Loucy (cell line): ENCODE measurements around the gene BSN.

Experiments used
- H2AFZ ChIP-seq: fragments of 200-600 bp; sonication (generic); 2 replicates; pipeline ENCODE4 v1.6.0; 2016; ENCODE audit warnings: antibody characterized with exemption, mild to moderate bottlenecking, low read length, moderate library complexity
- H3F3A ChIP-seq: fragments of 200-600 bp; 2 replicates; pipeline ENCODE4 v1.6.0; 2016; ENCODE audit warnings: antibody characterized with exemption, low read depth, mild to moderate bottlenecking
- H3K27me3 ChIP-seq: fragments of 200-600 bp; sonication (generic); 2 replicates; pipeline ENCODE4 v1.6.1; 2014; ENCODE audit warnings: low read length, mild to moderate bottlenecking; ENCODE audit not compliant: insufficient read depth, poor library complexity, severe bottlenecking
- H3K36me3 ChIP-seq: fragments of 200-600 bp; sonication (generic); 2 replicates; pipeline ENCODE4 v1.6.1; 2016; ENCODE audit warnings: low read length; ENCODE audit not compliant: insufficient read depth
- H3K4me1 ChIP-seq: fragments of 200-600 bp; sonication (generic); 2 replicates; pipeline ENCODE4 v1.5.1; 2014; ENCODE audit warnings: low read length, mild to moderate bottlenecking; ENCODE audit not compliant: insufficient read depth, poor library complexity, severe bottlenecking
- H3K4me2 ChIP-seq: fragments of 200-600 bp; sonication (generic); 2 replicates; pipeline ENCODE4 v1.6.0; 2014; ENCODE audit warnings: antibody characterized with exemption, low read length, low read depth, mild to moderate bottlenecking; ENCODE audit not compliant: poor library complexity, severe bottlenecking
- H3K4me3 ChIP-seq: fragments of 200-600 bp; sonication (generic); 2 replicates; pipeline ENCODE4 v1.5.1; 2014; ENCODE audit warnings: low read length, mild to moderate bottlenecking, mixed read lengths; ENCODE audit not compliant: poor library complexity, severe bottlenecking
- H3K79me2 ChIP-seq: fragments of 200-600 bp; sonication (generic); 2 replicates; pipeline ENCODE4 v1.6.1; 2014; ENCODE audit warnings: low read length; ENCODE audit not compliant: insufficient read depth
- H3K9ac ChIP-seq: fragments of 200-600 bp; sonication (generic); 2 replicates; pipeline ENCODE4 v1.6.0; 2014; ENCODE audit warnings: mild to moderate bottlenecking, low read depth, low read length, moderate library complexity; ENCODE audit not compliant: poor library complexity, severe bottlenecking
- H3K9me2 ChIP-seq: fragments of 200-600 bp; sonication (generic); replicated peaks from 2 replicates; pipeline ENCODE4 v1.6.1; 2016; ENCODE audit warnings: low read depth, low read length, mixed read lengths
- H3K9me3 ChIP-seq: fragments of 200-600 bp; sonication (generic); 2 replicates; pipeline ENCODE4 v1.6.1; 2014; ENCODE audit warnings: mild to moderate bottlenecking, antibody characterized with exemption, low read length, low read depth; ENCODE audit not compliant: insufficient read depth
- H4K20me1 ChIP-seq: fragments of 200-600 bp; sonication (generic); 2 replicates; pipeline ENCODE4 v1.6.0; 2014; ENCODE audit warnings: antibody characterized with exemption, low read length, mild to moderate bottlenecking; ENCODE audit not compliant: insufficient read depth, poor library complexity, severe bottlenecking
- EZH2phosphoT487 ChIP-seq: fragments of 200-600 bp; IDR thresholded peaks from 2 replicates; pipeline ENCODE4 v1.6.1; 2018; ENCODE audit warnings: antibody characterized with exemption, mild to moderate bottlenecking, moderate library complexity, borderline replicate concordance
- TF ChIP-seq, protein P1 (sequence below): fragments of 200-600 bp; sonication (generic); conservative IDR thresholded peaks from 2 replicates; pipeline ENCODE4 v1.5.1; 2014; ENCODE audit warnings: mild to moderate bottlenecking, antibody characterized with exemption, low read length

Gene BSN

GRCh38 chr3:49716169-49716568 is 161.9 kb downstream of the BSN start:
- peaks cover 4% of the 10 kb centered on the region; the same call in 1 of the 2 replicates for H3K36me3 ChIP-seq
- no peak overlapping the region for H3K4me2 ChIP-seq
- peaks cover 17% of the 10 kb centered on the region for H3F3A ChIP-seq
- H3K9me3 ChIP-seq = no peaks in the 10 kb centered on the region
- TF ChIP-seq EZH2phosphoT487 = no peak
- TF ChIP-seq, protein P1, sequence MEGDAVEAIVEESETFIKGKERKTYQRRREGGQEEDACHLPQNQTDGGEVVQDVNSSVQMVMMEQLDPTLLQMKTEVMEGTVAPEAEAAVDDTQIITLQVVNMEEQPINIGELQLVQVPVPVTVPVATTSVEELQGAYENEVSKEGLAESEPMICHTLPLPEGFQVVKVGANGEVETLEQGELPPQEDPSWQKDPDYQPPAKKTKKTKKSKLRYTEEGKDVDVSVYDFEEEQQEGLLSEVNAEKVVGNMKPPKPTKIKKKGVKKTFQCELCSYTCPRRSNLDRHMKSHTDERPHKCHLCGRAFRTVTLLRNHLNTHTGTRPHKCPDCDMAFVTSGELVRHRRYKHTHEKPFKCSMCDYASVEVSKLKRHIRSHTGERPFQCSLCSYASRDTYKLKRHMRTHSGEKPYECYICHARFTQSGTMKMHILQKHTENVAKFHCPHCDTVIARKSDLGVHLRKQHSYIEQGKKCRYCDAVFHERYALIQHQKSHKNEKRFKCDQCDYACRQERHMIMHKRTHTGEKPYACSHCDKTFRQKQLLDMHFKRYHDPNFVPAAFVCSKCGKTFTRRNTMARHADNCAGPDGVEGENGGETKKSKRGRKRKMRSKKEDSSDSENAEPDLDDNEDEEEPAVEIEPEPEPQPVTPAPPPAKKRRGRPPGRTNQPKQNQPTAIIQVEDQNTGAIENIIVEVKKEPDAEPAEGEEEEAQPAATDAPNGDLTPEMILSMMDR = no peak
- H3K27me3 ChIP-seq = no peaks in the 10 kb centered on the region
- H3K4me1 ChIP-seq = peaks cover 33% of the 10 kb centered on the region
- no peak overlapping the region for H2AFZ ChIP-seq
- no peak overlapping the region for H3K4me3 ChIP-seq
- H4K20me1 ChIP-seq = no peaks in the 10 kb centered on the region
- H3K9me2 ChIP-seq = no peaks in the 10 kb centered on the region
- no peak overlapping the region for H3K9ac ChIP-seq
- H3K79me2 ChIP-seq = no peaks in the 10 kb centered on the region; the same call in 1 of the 2 replicates

GRCh38 chr3:49716691-49717210 is 162.5 kb downstream of the BSN start:
- H3K79me2 ChIP-seq = no peaks in the 10 kb centered on the region; the same call in 1 of the 2 replicates
- H3F3A ChIP-seq = peaks cover 15% of the 10 kb centered on the region
- peaks cover 29% of the 10 kb centered on the region for H3K4me1 ChIP-seq
- no peak overlapping the region for H3K9ac ChIP-seq
- H3K4me2 ChIP-seq = no peak overlapping the region
- TF ChIP-seq, protein P1 = no peak
- TF ChIP-seq EZH2phosphoT487 = no peak
- H3K9me3 ChIP-seq = no peaks in the 10 kb centered on the region
- no peak overlapping the region for H3K4me3 ChIP-seq
- no peaks in the 10 kb centered on the region for H3K27me3 ChIP-seq
- H3K36me3 ChIP-seq = peaks cover 8% of the 10 kb centered on the region; the same call in 1 of the 2 replicates
- H4K20me1 ChIP-seq = no peaks in the 10 kb centered on the region
- H3K9me2 ChIP-seq = no peaks in the 10 kb centered on the region
- no peak overlapping the region for H2AFZ ChIP-seq

- no peak overlapping the region for H3K9ac ChIP-seq
- no peak overlapping the region for H3K4me2 ChIP-seq
- H3K4me3 ChIP-seq = no peak overlapping the region
- H3K27me3 ChIP-seq = no peaks in the 10 kb centered on the region
- peaks cover 6% of the 10 kb centered on the region; the same call in 1 of the 2 replicates for H3K79me2 ChIP-seq
- H3K9me2 ChIP-seq = no peaks in the 10 kb centered on the region
- peaks cover 12% of the 10 kb centered on the region; the same call in 1 of the 2 replicates for H3K36me3 ChIP-seq
- H3K4me1 ChIP-seq = peaks cover 22% of the 10 kb centered on the region
- H3K9me3 ChIP-seq = no peaks in the 10 kb centered on the region
- H4K20me1 ChIP-seq = peaks cover 2% of the 10 kb centered on the region
- TF ChIP-seq, protein P1 = no peak
- TF ChIP-seq EZH2phosphoT487 = no peak
- H2AFZ ChIP-seq = no peak overlapping the region
- H3F3A ChIP-seq = peaks cover 8% of the 10 kb centered on the region
These were observed 163.1 kb downstream of the BSN start for GRCh38 chr3:49717211-49717958.
